ENCODE data around the gene PITPNM1.
"Not testable (repeated sequence)": the region's sequence is repeated elsewhere in the genome, so short reads cannot be mapped to it uniquely, and the experiment has no call there.

The PITPNM1 gene

GRCh38 chr11:67523556-67524479 lies 18.7 kb upstream of the PITPNM1 start:
- DNase-seq (ENCODE audit: low spot score) = no peak

- DNase-seq (ENCODE audit: low spot score) = no peak
These were observed 17.8 kb upstream of the PITPNM1 start, which contains the start of gene CABP2 for GRCh38 chr11:67522844-67523555. TSS of gene CABP2 (minus strand) at chr11:67523446. CDS start at chr11:67523326, 120 bp downstream.

GRCh38 chr11:67522338-67522737 lies 17.2 kb upstream of the PITPNM1 start:
- no peak for DNase-seq (ENCODE audit: low spot score)

GRCh38 chr11:67521924-67522323 lies 16.8 kb upstream of the PITPNM1 start:
- DNase-seq (ENCODE audit: low spot score) = no peak

GRCh38 chr11:67520856-67521824 lies 16.0 kb upstream of the PITPNM1 start:
- DNase-seq (ENCODE audit: low spot score) = no peak

- no peak for DNase-seq (ENCODE audit: low spot score)
These were observed 14.6 kb upstream of the PITPNM1 start for GRCh38 chr11:67519726-67520125.

GRCh38 chr11:67517784-67518552 lies 12.8 kb upstream of the PITPNM1 start:
- no peak for DNase-seq (ENCODE audit: low spot score)

GRCh38 chr11:67516806-67517205 lies 11.6 kb upstream of the PITPNM1 start:
- no peak for DNase-seq (ENCODE audit: low spot score)

GRCh38 chr11:67514116-67514515 lies 9.0 kb upstream of the PITPNM1 start:
- DNase-seq (ENCODE audit: low spot score) = no peak

GRCh38 chr11:67511558-67511957 lies 6.4 kb upstream of the PITPNM1 start:
- DNase-seq (ENCODE audit: low spot score) = not testable (repeated sequence)

GRCh38 chr11:67510023-67510345 lies 4.8 kb upstream of the PITPNM1 start:
- DNase-seq (ENCODE audit: low spot score) = no peak

- peak; percentile 99 for DNase-seq (ENCODE audit: low spot score)
These were observed 3.4 kb upstream of the PITPNM1 start for GRCh38 chr11:67508486-67509121.

- peak; percentile 99 for DNase-seq (ENCODE audit: low spot score)
These were observed 2.8 kb upstream of the PITPNM1 start, which contains the start of gene CDK2AP2 for GRCh38 chr11:67507864-67508485. TSS of gene CDK2AP2 (minus strand) at chr11:67508162. CDS start at chr11:67508082, 80 bp downstream.

- no peak for DNase-seq (ENCODE audit: low spot score)
These were observed 2.2 kb upstream of the PITPNM1 start for GRCh38 chr11:67507242-67507863.

GRCh38 chr11:67506426-67507051 lies 1.4 kb upstream of the PITPNM1 start:
- no peak for DNase-seq (ENCODE audit: low spot score)

- peak; percentile 92 for DNase-seq (ENCODE audit: low spot score)
These were observed 638 bp upstream of the PITPNM1 start for GRCh38 chr11:67505605-67506396.

GRCh38 chr11:67504005-67504949 lies 886 bp downstream of the PITPNM1 start:
- DNase-seq (ENCODE audit: low spot score) = peak; percentile 22
